Central memory CD4-positive, alpha-beta T cell (primary cell): ENCODE results near the gene LSM4.

Experiments used
- DNase-seq: peaks from one replicate; pipeline ENCODE4 v3.0.0; 2022

Gene LSM4

DNA sequence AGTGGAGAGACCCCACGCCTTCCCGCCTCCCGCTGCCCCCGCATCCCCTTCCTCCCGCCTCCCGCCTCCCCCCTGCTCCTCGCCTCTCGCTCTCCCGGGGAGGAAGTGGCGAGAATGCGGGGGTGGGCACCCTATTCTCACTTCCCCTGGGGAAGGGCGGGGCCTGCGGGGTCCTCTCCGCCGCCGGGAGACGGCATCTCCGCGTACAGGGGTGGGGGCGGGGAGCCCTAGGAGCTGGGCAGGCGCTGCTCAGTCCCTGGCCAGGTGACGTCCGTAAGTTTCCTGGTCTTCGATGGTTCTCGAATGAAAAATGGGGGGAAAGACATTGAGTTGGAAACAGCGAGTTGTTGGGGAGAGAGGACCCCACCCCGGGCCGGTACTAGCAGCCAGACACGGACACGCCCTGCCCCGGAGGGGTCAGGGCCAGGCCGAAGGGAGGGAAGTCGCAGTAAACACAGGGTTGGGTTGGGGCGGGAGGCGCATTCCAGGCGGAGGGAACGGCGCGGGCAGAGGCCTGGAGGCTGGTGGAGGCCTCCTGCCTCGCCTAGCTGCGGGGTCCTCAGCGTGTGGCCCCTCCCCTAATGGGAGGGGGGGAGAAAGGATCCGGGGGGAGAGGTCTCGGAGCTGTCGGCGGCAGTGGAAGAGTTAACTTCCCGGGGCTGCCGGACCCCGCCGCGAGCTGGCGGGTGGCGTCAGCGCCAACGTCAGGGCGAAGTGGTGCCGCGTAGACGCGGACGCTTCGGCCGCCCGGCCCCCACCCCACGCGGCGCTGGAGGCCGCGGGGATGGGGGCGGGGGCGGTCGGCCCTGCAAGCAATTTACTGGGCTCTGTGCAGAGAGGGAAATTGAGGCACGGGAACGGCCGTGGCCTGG, 31.1 kb downstream of the LSM4 start:
- DNase-seq, result peak; percentile 76

- DNase-seq, result no peak
Measured at GRCh38 chr19:18291019-18291524, 31.8 kb downstream of the LSM4 start.

DNA sequence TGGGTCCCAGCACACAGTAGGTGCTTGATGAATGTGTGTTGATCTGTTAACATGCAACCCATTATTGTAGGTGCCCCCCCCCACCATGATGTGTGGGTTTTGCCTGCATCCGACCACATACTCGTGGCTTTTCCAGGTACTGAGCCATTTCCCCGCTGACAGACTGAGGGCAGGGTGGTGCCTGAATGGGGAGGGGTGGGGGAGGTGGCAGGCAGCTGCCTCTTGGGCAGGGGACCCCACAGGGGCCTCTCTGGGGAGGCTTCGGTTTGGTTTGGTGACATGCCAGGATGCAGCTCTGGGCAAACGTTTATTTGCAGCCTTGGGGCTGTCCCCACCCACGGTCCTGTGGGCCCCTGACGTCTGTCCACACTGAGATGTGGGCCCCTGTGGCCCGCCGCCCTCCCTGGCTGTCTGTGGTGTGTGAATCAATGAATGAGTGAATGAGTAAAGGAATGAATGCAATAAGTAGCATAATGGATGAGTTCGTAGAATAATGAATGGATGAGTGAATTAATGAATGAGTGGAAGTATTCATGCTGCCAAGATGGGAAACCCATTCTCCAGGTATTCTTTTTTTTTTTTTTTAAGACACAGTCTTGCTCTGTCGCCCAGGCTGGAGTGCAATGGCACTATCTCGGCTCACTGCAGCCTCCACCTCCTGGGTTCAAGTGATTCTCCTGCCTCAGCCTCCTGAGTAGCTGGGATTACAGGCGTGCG, 32.4 kb downstream of the LSM4 start:
- peak; percentile 84 for DNase-seq

GRCh38 chr19:18289471-18290301, 33.2 kb downstream of the LSM4 start:
- DNase-seq, result no peak

DNA sequence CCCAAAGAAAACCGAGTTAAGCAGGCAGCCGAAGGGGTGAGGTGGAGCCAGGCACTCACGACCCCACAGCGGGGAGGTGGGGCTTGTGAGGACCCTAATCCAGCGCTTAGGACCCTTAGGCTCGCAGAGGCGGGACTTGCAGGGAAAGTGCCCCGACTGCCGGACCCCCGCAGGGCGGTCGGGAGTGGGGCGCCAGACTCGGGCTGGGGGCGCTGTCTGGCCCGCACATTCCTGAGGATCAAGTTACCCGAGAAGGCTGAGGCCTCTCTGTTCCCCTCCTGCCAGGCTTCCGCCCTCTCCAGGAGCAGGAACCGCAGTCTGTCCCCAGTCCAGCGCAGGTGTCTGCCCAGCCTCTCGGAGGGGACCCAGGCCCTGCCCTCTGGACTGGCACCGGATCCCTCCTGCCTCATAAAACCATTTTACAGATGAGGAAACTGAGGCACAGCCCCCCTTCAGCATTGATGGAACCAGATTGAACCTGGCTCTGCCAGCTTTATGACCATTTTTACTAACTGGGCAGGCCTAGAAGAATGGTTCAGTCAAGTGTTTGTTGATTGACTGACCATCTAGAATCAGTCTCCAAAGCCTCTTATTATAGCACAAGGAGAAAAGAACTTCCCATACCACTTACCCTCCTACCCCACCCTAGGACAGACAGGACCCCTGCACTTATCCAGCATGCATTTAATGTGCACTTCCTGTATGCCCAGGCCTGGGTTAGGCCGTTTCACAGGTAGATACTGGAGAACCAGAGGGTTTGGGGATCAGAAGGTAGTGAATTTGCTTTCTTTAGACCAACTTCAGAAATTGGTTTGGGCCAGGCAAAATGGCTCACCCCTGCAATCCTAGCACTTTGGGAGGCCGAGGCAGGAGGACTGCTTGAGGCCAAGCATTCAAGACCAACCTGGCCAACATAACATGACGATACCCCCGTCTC, 34.8 kb downstream of the LSM4 start:
- DNase-seq, result no peak

GRCh38 chr19:18286973-18287635, 35.8 kb downstream of the LSM4 start:
- no peak for DNase-seq

- no peak for DNase-seq
Measured at GRCh38 chr19:18284712-18285360, 38.0 kb downstream of the LSM4 start.

DNA sequence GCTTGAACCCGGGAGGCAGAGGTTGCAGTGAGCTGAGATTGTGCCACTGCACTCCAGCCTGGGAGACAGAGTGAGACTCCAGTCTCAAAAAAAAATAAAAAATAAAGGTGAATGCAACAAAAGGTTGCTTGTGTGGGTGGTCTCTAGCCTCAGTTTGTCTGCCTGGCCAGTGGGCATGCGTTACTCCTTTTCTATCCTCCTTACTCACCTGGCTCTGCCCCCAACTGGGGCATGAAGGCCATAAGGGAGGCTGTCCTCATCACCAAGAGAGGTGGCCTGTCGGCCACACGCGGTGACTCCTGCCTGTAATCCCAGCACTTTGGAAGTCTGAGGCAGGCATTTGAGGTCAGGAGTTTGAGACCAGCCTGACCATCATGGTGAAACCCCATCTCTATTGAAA, 39.5 kb downstream of the LSM4 start:
- DNase-seq, result no peak

- no peak for DNase-seq
Measured at GRCh38 chr19:18282788-18283141, 40.1 kb downstream of the LSM4 start.

DNA sequence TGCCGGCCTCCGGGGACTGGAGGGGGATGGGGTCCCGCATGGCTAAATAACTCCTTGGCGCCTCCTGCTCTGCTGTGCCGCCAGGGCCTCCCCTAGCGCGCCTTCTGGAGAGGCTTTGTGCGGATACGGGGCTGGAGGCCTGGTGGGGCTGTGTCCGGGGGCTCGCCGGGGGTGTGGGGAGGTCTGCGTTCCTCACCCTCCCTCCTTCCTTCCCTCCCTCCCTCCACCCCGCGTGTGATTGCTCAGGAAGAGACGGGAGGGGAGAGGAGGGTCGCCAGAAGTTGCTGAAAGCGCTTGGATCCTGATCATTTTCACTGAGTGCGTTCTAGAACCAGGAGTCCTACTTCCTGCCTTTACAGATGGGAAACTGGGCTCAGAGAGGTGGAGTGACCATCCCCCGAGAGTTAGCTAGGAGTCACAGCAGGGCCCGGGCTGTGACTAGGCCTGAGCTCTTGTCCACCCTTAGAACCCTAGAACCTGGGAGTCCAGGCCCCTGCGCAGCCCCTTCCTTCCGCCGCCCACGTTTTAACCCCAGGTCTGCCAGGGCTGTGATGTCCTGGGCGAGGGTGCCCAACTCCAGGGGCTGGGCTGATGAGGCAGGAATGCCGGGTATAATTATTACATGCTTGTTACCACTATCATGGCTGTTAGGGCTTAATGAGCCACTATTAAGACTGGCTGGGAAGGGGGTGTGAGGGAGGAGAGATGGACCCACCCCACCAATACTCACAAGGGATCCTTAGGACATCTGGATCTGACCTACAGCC, 40.7 kb downstream of the LSM4 start:
- no peak for DNase-seq

DNA sequence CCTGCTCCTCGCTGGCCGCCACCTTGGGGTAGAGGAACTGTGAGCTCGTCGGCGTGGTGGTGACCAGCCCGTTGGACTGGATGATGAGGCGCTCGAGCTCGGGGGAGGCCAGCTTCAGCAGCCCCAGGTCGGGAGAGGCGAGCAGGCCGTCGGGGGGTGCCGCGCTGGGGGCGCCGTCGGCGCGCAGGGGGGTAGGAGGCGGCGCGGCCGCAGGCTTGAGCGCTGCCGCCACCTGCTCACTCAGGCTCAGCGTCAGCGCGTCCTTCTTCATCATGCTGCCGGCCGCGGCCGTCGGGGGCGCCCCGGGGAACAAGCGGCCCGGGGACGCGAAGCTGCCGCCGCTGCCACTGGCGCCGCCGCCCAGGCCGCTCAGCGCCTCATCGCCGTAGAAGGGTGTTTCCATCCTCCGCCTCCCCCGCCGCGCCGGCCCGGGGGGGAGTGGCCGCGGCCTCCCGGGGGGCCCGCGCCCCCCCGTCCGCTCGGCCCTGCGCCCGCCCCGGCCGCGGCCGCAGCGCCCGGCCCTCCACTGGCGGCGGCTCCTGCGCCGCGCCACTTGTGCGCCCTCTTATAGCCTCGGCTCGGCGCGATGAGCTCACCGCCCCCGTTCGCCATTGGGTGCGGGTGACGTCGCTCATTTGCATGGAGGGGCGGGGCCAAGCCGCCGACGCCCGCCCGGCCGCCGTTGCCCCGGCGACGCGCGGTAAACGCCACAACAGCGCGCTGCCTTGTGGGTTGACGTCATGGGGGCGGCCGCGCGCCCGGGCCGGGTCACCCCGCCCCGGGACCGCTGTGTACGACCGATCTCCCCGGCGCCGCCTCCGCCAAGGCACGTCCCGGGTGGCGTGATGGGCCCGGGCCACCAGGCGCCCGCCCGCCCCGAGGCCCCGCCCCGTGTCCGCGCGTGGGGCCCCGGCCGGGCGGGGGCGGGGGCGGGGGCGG, 41.5 kb downstream of the LSM4 start, which contains the start of gene JUND:
Gene JUND (minus strand): TSS at position 541 of the 939 bp plus-strand sequence. CDS start 138 bp downstream, at position 403.
- DNase-seq, result peak; percentile 99

- peak; percentile 84 for DNase-seq
Measured at GRCh38 chr19:18280247-18281081, 42.4 kb downstream of the LSM4 start.

DNA sequence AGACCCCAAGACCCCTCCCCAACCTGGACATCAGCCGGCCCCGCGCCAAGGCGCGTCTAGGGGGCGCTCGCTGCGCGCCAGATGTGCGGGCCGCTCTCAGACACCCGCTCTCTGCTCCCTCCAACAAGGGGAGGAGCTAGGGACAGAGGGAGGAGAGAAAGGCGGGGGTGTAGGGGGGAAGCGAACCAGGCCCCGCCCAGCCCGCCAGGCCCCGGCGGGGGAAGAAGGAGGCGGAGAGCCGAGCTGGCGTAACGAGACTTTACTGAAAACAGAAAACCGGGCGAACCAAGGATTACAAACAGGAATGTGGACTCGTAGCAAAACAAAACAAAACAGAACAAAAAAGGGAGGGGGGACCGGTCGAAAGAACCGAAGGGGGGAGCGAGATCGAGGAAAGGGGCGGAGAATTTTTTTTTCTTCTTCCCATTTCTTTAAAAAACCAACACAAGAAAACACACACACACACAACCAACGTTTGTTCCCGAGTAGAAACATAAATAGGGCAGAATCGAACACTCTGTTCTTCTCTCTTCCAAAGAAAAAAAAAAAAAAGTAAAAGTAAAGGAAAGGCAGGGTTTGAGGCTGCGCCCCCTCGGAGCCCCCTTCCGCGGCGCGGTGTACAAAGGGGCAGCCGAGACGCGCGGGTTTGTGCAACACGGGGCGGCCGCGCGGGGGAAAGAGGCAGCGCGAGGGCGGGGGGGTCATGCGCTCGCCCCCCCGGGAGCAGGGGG, 43.2 kb downstream of the LSM4 start:
- peak; percentile 92 for DNase-seq

DNA sequence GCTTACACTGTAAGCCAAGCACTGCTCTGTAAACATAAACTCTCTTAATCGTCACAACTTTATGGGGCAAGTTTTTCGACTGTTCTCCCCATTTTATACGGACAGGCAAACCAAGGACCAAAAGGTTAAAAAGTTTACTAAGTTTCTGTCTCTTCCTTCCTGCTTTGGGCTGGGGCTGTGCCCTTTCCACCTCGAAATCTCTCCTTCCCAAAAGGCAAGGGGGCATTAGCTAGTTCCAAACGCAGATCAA, 43.7 kb downstream of the LSM4 start:
- no peak for DNase-seq

- DNase-seq, result peak; percentile 61
Measured at GRCh38 chr19:18278521-18279265, 44.2 kb downstream of the LSM4 start.

DNA sequence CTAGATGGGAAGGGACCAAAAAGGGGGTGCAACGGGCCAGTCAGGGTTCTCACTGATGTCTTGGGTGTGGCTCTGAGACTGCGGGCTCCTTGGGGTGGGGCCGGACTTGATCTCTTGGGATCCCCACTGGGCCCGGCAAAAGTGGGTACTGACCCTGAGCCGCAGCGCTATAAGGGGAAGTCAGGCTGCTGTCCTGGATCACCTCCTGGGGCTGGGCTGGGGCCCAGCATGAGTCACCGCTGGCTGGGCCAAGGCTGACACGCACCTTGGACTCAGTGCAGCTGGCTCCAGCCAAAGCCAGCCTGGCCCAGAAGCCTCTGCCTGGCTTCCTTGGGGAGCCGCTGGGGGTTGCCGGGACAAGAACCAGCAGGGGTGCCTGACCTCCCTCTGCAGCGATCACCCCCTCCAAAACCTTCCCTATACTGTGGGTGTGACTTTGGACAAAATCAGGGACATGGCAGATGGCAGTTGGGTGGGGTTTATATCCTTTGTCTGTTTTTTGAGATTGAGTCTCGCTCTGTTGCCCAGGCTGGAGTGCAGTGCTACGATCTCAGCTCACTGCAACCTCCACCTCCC, 48.0 kb downstream of the LSM4 start:
- peak; percentile 61 for DNase-seq
